ENCODE results near the gene NRCAM.

NRCAM gene

GRCh38 chr7:108128514-108128913 lies 327.7 kb downstream of the NRCAM start:
- Histone ChIP-seq H3K9me3 (ENCODE audit: control insufficient read depth, insufficient read depth, low read depth, low read length) (no peaks in the 10 kb centered on the region), H3K27ac (ENCODE audit: extremely low read depth, low read depth, low read length) (no peak overlapping the region), H3K4me3 (ENCODE audit: low read depth, low read length) (no peak overlapping the region), H3K36me3 (ENCODE audit: control insufficient read depth in 2 of 2, insufficient read depth in 1 of 2, low read length in 2 of 2) (no peaks in the 10 kb centered on the region), H3K4me1 (ENCODE audit: control insufficient read depth, insufficient read depth, low read length) (no peaks in the 10 kb centered on the region)
- TF ChIP-seq ZNF600 (tag by site-specific recombination; IDR thresholded peaks at IDR 0.05) (no peak), ZNF138 (tag by site-specific recombination; IDR thresholded peaks at IDR 0.05; ENCODE audit: borderline replicate concordance) (no peak), ZNF292 (tag by site-specific recombination; IDR thresholded peaks at IDR 0.05; ENCODE audit: borderline replicate concordance, low read depth) (no peak), YY2 (tag by site-specific recombination; IDR thresholded peaks at IDR 0.05) (no peak), ZNF785 (tag by site-specific recombination; IDR thresholded peaks at IDR 0.05) (no peak), ZSCAN16 (tag by site-specific recombination; IDR thresholded peaks at IDR 0.05) (no peak), ZXDB (tag by site-specific recombination; IDR thresholded peaks at IDR 0.05) (no peak), ZNF701 (tag by site-specific recombination; IDR thresholded peaks at IDR 0.05) (no peak), ZNF416 (tag by site-specific recombination; IDR thresholded peaks at IDR 0.05) (no peak), ZNF558 (tag by site-specific recombination; IDR thresholded peaks at IDR 0.05) (no peak), ZBTB17 (tag by site-specific recombination; IDR thresholded peaks at IDR 0.05) (no peak), ZNF514 (tag by site-specific recombination; IDR thresholded peaks at IDR 0.05) (no peak), ZEB2 (tag by site-specific recombination; IDR thresholded peaks at IDR 0.05) (no peak), ZNF518A (tag by site-specific recombination; conservative IDR thresholded peaks at IDR 0.05; ENCODE audit: low read depth) (no peak), SP7 (tag by site-specific recombination; IDR thresholded peaks at IDR 0.05) (no peak), RBAK (tag by site-specific recombination; IDR thresholded peaks at IDR 0.05) (no peak), ZNF677 (tag by site-specific recombination; IDR thresholded peaks at IDR 0.05) (no peak), ZBTB7A (tag by site-specific recombination; IDR thresholded peaks at IDR 0.05; ENCODE audit: low read depth) (no peak), ZNF791 (tag by site-specific recombination; IDR thresholded peaks at IDR 0.05) (no peak)
- POLR2A ChIA-PET = no interaction called here
- CTCF ChIA-PET = interaction anchor here (0.9 to 1.2 kb wide), 2 partner anchors 15 to 17 kb away, joined by 3 to 8 read pairs; no protein-coding TSS in a partner anchor

- H3K9me3 ChIP-seq (ENCODE audit: control insufficient read depth, insufficient read depth, low read depth, low read length) = no peaks in the 10 kb centered on the region
- H3K27ac ChIP-seq (ENCODE audit: extremely low read depth, low read depth, low read length) = no peak overlapping the region
- TF ChIP-seq ZNF513 (tag by site-specific recombination; IDR thresholded peaks at IDR 0.05) (no peak), EGR2 (tag by site-specific recombination; IDR thresholded peaks at IDR 0.05; ENCODE audit: low read depth) (no peak), MZF1 (tag by site-specific recombination; IDR thresholded peaks at IDR 0.05; ENCODE audit: borderline replicate concordance) (no peak), ZNF248 (tag by site-specific recombination; IDR thresholded peaks at IDR 0.05) (no peak), ZNF626 (tag by site-specific recombination; IDR thresholded peaks at IDR 0.05) (no peak), OVOL3 (tag by site-specific recombination; IDR thresholded peaks at IDR 0.05) (no peak), ZNF449 (tag by site-specific recombination; IDR thresholded peaks at IDR 0.05) (no peak)
- ChIA-PET CTCF (no interaction called here), POLR2A (no interaction called here)
- no peaks in the 10 kb centered on the region for H3K4me1 ChIP-seq (ENCODE audit: control insufficient read depth, insufficient read depth, low read length)
- H3K36me3 ChIP-seq (ENCODE audit: control insufficient read depth in 2 of 2, insufficient read depth in 1 of 2, low read length in 2 of 2) = no peaks in the 10 kb centered on the region
- H3K4me3 ChIP-seq (ENCODE audit: low read depth, low read length) = no peak overlapping the region
Measured at GRCh38 chr7:108127461-108127860, 328.8 kb downstream of the NRCAM start.
